HG02610 (cell line): ENCODE results near the gene ZNF217.
"Not testable (repeated sequence)": the region's sequence is repeated elsewhere in the genome, so short reads cannot be mapped to it uniquely, and the experiment has no call there.

Source experiments
- ATAC-seq: cut with Tn5 transposase; IDR thresholded peaks from one replicate; pipeline ENCODE4 v1.9.1; 2021; ENCODE audit warnings: mild to moderate bottlenecking, moderate library complexity; ENCODE audit not compliant: unreplicated experiment

ZNF217 gene

DNA sequence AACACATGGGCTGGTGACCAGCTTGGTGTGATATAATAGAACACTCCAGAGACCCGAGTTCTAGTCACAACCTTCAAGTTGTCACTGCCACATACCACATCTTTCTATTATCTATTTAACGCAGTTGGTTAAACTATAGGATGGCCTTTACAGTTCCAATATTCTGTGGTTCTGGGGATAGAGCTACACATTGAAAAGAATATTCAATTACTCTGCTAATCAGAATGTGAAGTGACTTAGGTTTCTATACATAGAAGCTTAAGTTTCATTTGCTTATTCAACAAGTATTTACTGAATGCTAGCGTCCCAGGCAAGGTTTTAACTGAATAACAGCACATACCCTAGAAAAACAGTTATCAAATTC lies 9.1 kb downstream of the ZNF217 start:
- not testable (repeated sequence) for ATAC-seq

DNA sequence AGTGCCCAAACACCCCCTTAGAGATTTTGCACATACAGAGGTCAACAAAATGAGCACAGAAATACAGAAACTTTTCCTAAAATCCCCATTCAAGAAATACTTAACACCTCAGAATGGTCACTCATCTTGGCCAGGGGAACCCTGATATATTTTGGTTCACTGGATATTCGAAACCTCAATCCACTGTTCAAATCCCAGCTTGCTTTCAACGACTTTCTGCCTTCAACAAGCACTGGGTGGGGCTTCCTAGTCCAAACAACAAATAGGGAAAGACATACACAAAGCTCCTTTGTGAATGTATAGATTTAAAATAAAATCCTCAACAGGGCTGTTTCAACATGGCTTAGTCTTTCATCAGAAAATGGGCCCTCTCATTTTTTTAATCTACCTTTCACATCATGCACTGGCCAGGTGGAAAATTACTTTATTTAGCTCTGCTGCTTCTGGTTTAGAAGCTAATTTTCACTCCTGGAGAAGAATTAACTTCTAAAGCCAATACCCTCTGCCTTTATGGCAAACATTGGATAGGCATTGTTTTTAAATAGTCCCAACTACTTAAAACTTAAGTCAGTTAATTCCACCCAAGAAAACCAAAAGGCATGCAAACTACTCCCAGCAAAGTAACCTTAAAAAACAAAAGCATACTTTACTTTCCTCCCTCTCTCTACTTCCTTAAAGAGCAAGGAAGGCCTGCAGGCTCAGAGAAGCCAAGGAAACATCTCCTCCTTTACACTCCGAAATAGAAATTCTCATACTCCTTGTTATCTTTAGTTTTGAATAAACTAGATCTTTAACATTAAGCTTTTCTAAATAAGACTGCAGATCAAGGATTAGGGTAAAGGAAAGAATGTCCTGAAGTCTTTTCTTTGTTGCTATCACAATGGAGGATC lies 9.7 kb downstream of the ZNF217 start:
- not testable (repeated sequence) for ATAC-seq

- peak; percentile 46 for ATAC-seq
Measured at GRCh38 chr20:53582574-53583351, 10.9 kb downstream of the ZNF217 start.

DNA sequence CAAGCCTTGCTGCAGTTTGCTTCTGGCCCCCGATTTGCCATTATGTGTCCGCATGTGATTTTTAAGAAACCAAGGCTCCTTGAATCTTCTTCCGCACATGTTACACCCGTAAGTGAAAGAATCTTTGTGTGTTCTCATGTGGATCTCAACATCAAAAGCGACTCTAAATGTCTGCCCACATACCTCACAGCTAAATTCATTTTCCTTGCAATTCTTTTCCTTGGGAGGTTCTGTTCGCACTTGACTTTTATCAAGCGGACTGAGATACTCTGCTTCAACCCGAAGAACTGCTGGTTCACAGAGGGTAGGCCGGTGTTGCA lies 11.4 kb downstream of the ZNF217 start:
- ATAC-seq, result no peak

GRCh38 chr20:53581444-53582250 lies 12.0 kb downstream of the ZNF217 start:
- ATAC-seq, result no peak

GRCh38 chr20:53580376-53581111 lies 13.1 kb downstream of the ZNF217 start:
- no peak for ATAC-seq

DNA sequence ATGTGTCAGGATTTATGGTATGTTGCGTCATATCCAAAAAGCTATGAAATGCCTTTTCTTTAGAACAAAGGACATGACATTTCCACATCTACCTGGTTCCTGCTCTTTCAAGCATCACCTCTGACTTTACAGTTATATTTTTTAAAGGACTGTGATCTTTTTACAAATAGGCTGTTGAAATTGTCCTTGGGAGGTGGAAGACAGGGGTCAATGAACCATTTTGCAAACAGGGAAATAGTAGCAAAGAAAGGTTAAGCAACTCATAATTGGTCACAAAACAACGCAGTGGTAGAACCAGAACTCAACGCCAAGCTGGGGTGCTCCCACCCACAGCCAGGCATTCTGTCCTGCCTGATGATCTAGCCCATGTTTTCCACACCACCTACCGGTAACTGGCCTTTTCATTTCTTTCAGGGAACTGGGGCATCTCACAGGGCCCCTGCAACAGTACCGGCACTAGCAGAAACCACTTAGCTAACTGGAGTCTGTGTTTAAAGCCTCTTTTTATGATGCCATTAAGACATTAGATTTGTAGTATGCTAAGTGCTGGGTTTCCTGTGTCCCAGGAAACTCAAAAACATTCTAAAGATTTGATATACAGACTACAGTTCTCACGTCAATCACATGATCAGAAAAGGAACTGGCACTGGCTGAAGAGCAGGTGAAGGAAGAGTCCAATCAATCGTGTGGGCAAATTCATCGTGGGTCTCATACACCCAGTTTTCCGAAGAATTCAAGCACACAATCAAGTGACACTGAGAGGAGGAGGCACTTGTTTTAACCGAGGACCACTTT lies 13.9 kb downstream of the ZNF217 start:
- ATAC-seq, result no peak

- ATAC-seq, result no peak
Measured at GRCh38 chr20:53579266-53579580, 14.4 kb downstream of the ZNF217 start.

GRCh38 chr20:53578492-53579222 lies 15.0 kb downstream of the ZNF217 start:
- peak; percentile 31 for ATAC-seq

- ATAC-seq, result no peak
Measured at GRCh38 chr20:53576586-53577318, 16.9 kb downstream of the ZNF217 start.

GRCh38 chr20:53576195-53576580 lies 17.5 kb downstream of the ZNF217 start:
- ATAC-seq, result no peak

DNA sequence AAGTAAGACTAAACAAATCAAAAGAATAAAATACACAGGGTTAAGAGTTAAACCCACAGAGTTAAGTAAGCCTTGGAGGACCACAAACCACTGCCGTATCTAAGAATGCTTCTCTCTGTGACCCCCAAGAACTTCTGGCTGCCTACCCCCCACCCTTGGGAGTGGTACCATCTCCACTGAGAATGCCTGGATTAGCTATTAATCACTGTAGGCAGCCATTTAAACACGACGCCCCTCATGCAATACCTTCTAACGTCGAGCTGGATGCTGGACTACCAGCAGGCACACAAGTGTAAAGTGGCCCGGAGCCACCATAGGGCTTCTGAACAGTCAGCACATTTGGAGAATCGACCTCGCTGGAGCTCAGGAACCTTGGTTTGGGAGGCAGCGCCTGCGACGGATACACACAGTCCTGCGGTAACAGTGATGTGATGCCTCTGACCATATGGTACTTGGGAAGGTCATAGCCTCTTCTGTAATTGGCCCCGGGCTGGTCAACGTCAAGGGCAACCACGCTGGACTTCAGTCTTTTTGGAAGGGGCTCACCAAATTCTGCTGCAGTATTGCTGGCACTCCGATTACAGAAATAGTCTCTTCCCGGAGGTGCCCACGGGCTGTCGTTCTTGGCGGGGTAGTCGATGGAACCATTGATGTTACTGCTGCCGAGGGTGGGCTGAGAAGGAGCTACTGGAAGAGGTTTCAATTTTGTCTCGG lies 18.0 kb downstream of the ZNF217 start:
- no peak for ATAC-seq

DNA sequence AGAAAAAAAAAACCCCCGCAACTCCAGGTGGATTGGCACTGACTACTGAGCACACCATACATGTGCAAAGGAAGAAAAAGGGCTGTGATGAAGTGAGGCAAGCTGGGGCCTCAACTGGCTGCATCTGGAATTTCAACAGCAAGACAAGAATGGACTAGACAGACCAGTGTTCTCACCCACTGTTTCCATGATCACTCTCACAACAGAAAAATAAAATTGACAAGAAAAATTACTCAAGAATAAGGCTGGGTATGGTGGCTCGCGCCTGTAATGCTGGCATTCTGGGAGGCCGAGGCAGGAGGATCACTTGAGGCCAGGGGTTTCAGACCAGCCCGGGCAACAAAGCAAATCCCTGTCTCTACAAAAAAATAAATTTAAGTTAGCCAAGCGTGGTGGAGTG lies 18.8 kb downstream of the ZNF217 start:
- ATAC-seq, result no peak

GRCh38 chr20:53574259-53574789 lies 19.3 kb downstream of the ZNF217 start:
- no peak for ATAC-seq

GRCh38 chr20:53571555-53572286 lies 21.9 kb downstream of the ZNF217 start:
- ATAC-seq, result no peak

GRCh38 chr20:53570446-53571276 lies 23.0 kb downstream of the ZNF217 start:
- ATAC-seq, result no peak
